GM12878 (cell line): ENCODE data around the gene METTL3. TPM values are rescaled to one million over a fixed set of nuclear protein-coding genes. Genes with fewer than 3 reads are reported as not detected.

ENCODE experiments used
- ATAC-seq: fragments of 200-7000 bp; cut with Tn5 transposase; 3 replicates; pipeline ENCODE4 v1.9.1; 2020; ENCODE audit warnings: mild to moderate bottlenecking, moderate library complexity
- BruUV-seq: library from RNA; stranded (reverse); fragments of 400-500 nt; replicated peaks from 2 replicates; lab custom pipeline; 2021; lab: Mats Ljungman, UMichigan
- CTCF ChIA-PET: fragments of 300-600 bp; sonication (Branson Sonifier 250); formaldehyde crosslinking; extraction: SDS; loops from one replicate; lab custom pipeline; 2021; ENCODE audit warnings: inconsistent platforms; lab: Yijun Ruan, JAX
- POLR2A ChIA-PET: fragments of 350-600 bp; formaldehyde crosslinking; extraction: SDS; loops from one replicate; lab custom pipeline; 2021; ENCODE audit warnings: inconsistent platforms; lab: Charles Lee
- RAD21 ChIA-PET: fragments of 300-600 bp; sonication (Branson Sonifier 250); formaldehyde crosslinking; loops from one replicate; lab custom pipeline; 2023; ENCODE audit warnings: antibody characterized with exemption; ENCODE audit not compliant: unreplicated experiment; lab: Charles Lee
- SMC1A ChIA-PET: fragments of 300-600 bp; sonication (Branson Sonifier 250); formaldehyde crosslinking; loops from one replicate; lab custom pipeline; 2023; ENCODE audit not compliant: unreplicated experiment, uncharacterized antibody; lab: Charles Lee
- DNase-seq: peaks from one replicate; pipeline ENCODE4 v3.0.0-alpha.2; 2011; ENCODE audit warnings: low read depth, low spot score
- FAIRE-seq: peaks from 3 replicates; lab custom pipeline; 2011; peaks lifted over from hg19 to GRCh38; lab: Jason Lieb, UNC
- H2AFZ ChIP-seq: 2 replicates; pipeline ENCODE4 v1.6.0; 2011; ENCODE audit warnings: low read depth, low read length, control low read depth; ENCODE audit not compliant: control insufficient read depth
- H3K27ac ChIP-seq: 2 replicates; pipeline ENCODE4 v1.5.1; 2011; ENCODE audit warnings: control low read depth; ENCODE audit not compliant: control insufficient read depth, insufficient read depth
- H3K27me3 ChIP-seq, 2 experiments: replicated peaks in 1 of 2; 2 replicates each; pipeline versions ENCODE4 v1.6.0 to v1.6.1; 2011; ENCODE audit warnings: low read length in 1 of 2; ENCODE audit not compliant: control insufficient read depth in 2 of 2, insufficient read depth in 2 of 2
- H3K36me3 ChIP-seq, 2 experiments: 2 replicates each; pipeline ENCODE4 v1.5.1; 2011; ENCODE audit warnings: low read length in 1 of 2; ENCODE audit not compliant: control insufficient read depth in 2 of 2, insufficient read depth in 2 of 2
- H3K4me1 ChIP-seq: 2 replicates; pipeline ENCODE4 v1.6.1; 2011; ENCODE audit warnings: mild to moderate bottlenecking, low read length, moderate library complexity, mixed read lengths; ENCODE audit not compliant: control insufficient read depth, insufficient read depth
- H3K4me2 ChIP-seq: 2 replicates; pipeline ENCODE4 v1.6.0; 2011; ENCODE audit warnings: control low read depth; ENCODE audit not compliant: control insufficient read depth, insufficient read depth
- H3K4me3 ChIP-seq: fragments of 200-600 bp; sonication (generic); 2 replicates; pipeline ENCODE4 v1.5.1; 2016
- H3K79me2 ChIP-seq: 2 replicates; pipeline ENCODE4 v1.6.0; 2011; ENCODE audit warnings: low read length; ENCODE audit not compliant: control insufficient read depth, insufficient read depth
- H3K9ac ChIP-seq: 2 replicates; pipeline ENCODE4 v1.8.0; 2011; ENCODE audit warnings: low read length, control low read depth, mixed read lengths; ENCODE audit not compliant: control insufficient read depth, insufficient read depth
- H3K9me3 ChIP-seq: replicated peaks from 3 replicates; pipeline ENCODE4 v1.5.1; 2011; ENCODE audit warnings: mild to moderate bottlenecking, low read length; ENCODE audit not compliant: control insufficient read depth, insufficient read depth
- H4K20me1 ChIP-seq: 2 replicates; pipeline ENCODE4 v1.6.0; 2011; ENCODE audit not compliant: control insufficient read depth, insufficient read depth
- ATF7 ChIP-seq: fragments of 450-650 bp; IDR thresholded peaks from 2 replicates; pipeline ENCODE4 v1.6.1; 2016; ENCODE audit warnings: low read depth, mild to moderate bottlenecking
- CREB1 ChIP-seq: IDR thresholded peaks from 2 replicates; pipeline ENCODE4 v1.6.1; 2012; ENCODE audit warnings: low read depth, mild to moderate bottlenecking, inconsistent platforms
- FOXK2 ChIP-seq: fragments of 450-650 bp; IDR thresholded peaks from 2 replicates; pipeline ENCODE4 v1.6.1; 2017; ENCODE audit warnings: mild to moderate bottlenecking, moderate library complexity
- POLR2AphosphoS5 ChIP-seq: IDR thresholded peaks from 2 replicates; pipeline ENCODE4 v1.6.1; 2011; ENCODE audit warnings: mild to moderate bottlenecking, low read length, inconsistent platforms
- RAD21 ChIP-seq: IDR thresholded peaks from 2 replicates; pipeline ENCODE4 v1.6.1; 2011; ENCODE audit warnings: mild to moderate bottlenecking, low read depth, low read length, moderate library complexity; ENCODE audit not compliant: insufficient read depth
- RCOR1 ChIP-seq: conservative IDR thresholded peaks from 2 replicates; pipeline ENCODE4 v1.6.1; 2012; ENCODE audit warnings: low read depth, low read length, improper control_type of control experiment
- RELA ChIP-seq: fragments of 450-650 bp; IDR thresholded peaks from 2 replicates; pipeline ENCODE4 v1.8.0; 2014; ENCODE audit warnings: borderline replicate concordance; ENCODE audit not compliant: partially characterized antibody
- WGBS: methylation state at CpG from one replicate; pipeline ENCODE4 v1.1.6; 2016; ENCODE audit warnings: low lambda C conversion rate; ENCODE audit not compliant: insufficient replicate concordance, insufficient coverage; ENCODE audit errors: missing lambda C conversion rate; 5-methylcytosine and 5-hydroxymethylcytosine counted together
- in situ Hi-C: fragments of 300-500 bp; cut with MboI; formaldehyde crosslinking; loops from 9 replicates; pipeline ENCODE4 v1.14.3; 2018; ENCODE audit warnings: mixed read lengths
- intact Hi-C: fragments of 100-400 bp; cut with micrococcal nuclease; formaldehyde crosslinking; loops from one replicate; pipeline ENCODE4 v1.14.2; 2022; ENCODE audit not compliant: unreplicated experiment
- polyA plus RNA-seq, 11 experiments: library from polyadenylated mRNA; depleted of rRNA in 4 of 11; unstranded in 6 of 11; stranded (reverse) in 5 of 11; fragments of >200 nt; fragmentation: Nextera tagmentation in 4 of 11; fragmentation: Illumina TruSeq in 1 of 11; extraction: Ambion mirVana in 4 of 11; extraction: Trizol in 1 of 11; gene quantifications; 1 replicate in 1 of 11; 2 replicates in 10 of 11; pipeline versions ENCODE4 v1.2.1 to v1.2.3, GENCODE V29; 2011 to 2016; ENCODE audit warnings: inconsistent platforms in 2 of 11, missing spikeins in 2 of 11, low read depth in 1 of 11
- total RNA-seq, 4 experiments: library from RNA; depleted of rRNA in 3 of 4; stranded (reverse); fragments of >200 nt in 3 of 4; fragmentation: Illumina TruSeq in 1 of 4; extraction: Trizol in 1 of 4; gene quantifications; 2 replicates each; pipeline versions ENCODE4 v1.2.1 to v1.2.3, GENCODE V29; 2013 to 2021
- TF ChIP-seq, protein P1 (sequence below): fragments of 450-650 bp; IDR thresholded peaks from 2 replicates; pipeline ENCODE4 v1.6.1; 2017; ENCODE audit warnings: mild to moderate bottlenecking, moderate library complexity
- TF ChIP-seq, protein P2 (sequence below): fragments of 450-650 bp; IDR thresholded peaks from 2 replicates; pipeline ENCODE4 v1.6.1; 2017; ENCODE audit warnings: antibody characterized with exemption, mild to moderate bottlenecking, moderate library complexity

Gene METTL3
- total and polyA plus RNA-seq, 10 of the 15 experiments (the other 5 are each of a cell fraction or from before 2014, with no cell fraction given): 32.8 to 165 (median 65.5) TPM

DNA sequence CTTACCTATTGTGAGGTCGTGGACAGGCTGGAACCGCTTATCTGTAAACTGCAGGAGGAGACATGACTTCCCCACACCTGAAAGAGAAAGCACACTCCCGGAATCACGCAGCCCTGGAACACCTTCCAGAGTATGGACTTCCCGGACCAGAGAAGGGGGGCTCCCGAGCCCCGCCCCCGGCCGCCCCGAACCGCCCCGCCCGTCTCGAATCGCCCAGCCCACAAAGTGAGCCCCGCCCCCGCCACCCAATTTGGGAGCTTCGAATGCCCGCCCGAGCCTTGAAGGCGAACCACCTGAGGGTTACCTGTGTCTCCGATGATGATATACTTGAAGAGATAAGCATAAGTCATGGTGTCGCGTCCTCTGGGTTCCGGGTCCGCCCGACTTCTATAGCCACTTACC lies 34.6 kb downstream of the METTL3 start (continued):
- TF ChIP-seq, protein P1, sequence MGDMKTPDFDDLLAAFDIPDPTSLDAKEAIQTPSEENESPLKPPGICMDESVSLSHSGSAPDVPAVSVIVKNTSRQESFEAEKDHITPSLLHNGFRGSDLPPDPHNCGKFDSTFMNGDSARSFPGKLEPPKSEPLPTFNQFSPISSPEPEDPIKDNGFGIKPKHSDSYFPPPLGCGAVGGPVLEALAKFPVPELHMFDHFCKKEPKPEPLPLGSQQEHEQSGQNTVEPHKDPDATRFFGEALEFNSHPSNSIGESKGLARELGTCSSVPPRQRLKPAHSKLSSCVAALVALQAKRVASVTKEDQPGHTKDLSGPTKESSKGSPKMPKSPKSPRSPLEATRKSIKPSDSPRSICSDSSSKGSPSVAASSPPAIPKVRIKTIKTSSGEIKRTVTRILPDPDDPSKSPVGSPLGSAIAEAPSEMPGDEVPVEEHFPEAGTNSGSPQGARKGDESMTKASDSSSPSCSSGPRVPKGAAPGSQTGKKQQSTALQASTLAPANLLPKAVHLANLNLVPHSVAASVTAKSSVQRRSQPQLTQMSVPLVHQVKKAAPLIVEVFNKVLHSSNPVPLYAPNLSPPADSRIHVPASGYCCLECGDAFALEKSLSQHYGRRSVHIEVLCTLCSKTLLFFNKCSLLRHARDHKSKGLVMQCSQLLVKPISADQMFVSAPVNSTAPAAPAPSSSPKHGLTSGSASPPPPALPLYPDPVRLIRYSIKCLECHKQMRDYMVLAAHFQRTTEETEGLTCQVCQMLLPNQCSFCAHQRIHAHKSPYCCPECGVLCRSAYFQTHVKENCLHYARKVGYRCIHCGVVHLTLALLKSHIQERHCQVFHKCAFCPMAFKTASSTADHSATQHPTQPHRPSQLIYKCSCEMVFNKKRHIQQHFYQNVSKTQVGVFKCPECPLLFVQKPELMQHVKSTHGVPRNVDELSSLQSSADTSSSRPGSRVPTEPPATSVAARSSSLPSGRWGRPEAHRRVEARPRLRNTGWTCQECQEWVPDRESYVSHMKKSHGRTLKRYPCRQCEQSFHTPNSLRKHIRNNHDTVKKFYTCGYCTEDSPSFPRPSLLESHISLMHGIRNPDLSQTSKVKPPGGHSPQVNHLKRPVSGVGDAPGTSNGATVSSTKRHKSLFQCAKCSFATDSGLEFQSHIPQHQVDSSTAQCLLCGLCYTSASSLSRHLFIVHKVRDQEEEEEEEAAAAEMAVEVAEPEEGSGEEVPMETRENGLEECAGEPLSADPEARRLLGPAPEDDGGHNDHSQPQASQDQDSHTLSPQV: no peak
- TF ChIP-seq POLR2AphosphoS5: peak; percentile 68; the same call in 1 of the 2 replicates

DNA sequence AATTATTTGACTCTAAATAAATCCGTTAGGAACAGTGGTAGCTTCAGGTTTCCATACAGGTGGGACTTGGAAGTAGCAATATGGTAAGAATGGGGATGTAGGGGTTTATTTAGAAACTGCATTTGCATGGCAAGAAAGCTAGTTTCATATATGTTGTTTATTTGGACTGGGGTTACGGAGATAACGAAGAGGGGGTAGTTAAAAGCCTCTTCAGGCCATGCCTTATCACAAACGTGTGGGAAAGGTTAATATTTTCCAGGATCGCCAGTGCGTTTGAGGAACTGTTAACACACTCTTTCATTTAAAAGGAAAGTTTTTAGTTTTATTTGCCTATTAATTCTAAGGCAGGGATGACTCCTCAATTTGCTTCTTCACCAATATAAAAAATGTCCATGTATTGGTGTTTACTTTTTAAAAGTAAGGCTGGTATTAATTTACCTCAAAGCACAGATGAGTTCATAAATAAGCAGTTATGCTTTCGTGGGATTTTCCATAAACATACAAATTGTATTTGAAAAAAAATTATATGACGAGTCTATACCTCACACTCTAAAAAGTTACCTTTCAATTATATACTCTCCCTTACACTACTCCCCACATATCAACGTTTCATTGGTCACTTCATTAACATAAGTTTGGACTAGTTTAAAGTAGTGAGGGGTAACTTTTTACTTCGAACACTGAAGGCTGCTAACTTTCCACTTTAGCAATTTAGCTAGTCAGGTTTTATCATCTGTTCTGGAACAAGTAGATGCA lies 35.2 kb downstream of the METTL3 start:
- CTCF ChIA-PET: interaction anchor here (0.6 to 4.0 kb wide), 12 partner anchors 10 to 1645 kb away, joined by 3 to 31 read pairs (median 4); partner anchors contain the start of genes CHD8 and METTL3
- TF ChIP-seq CREB1 (no peak), RCOR1 (no peak), RAD21 (no peak), ATF7 (peak; percentile 46), RELA (no peak), FOXK2 (peak; percentile 78; the same call in 1 of the 2 replicates)
- TF ChIP-seq, protein P2, sequence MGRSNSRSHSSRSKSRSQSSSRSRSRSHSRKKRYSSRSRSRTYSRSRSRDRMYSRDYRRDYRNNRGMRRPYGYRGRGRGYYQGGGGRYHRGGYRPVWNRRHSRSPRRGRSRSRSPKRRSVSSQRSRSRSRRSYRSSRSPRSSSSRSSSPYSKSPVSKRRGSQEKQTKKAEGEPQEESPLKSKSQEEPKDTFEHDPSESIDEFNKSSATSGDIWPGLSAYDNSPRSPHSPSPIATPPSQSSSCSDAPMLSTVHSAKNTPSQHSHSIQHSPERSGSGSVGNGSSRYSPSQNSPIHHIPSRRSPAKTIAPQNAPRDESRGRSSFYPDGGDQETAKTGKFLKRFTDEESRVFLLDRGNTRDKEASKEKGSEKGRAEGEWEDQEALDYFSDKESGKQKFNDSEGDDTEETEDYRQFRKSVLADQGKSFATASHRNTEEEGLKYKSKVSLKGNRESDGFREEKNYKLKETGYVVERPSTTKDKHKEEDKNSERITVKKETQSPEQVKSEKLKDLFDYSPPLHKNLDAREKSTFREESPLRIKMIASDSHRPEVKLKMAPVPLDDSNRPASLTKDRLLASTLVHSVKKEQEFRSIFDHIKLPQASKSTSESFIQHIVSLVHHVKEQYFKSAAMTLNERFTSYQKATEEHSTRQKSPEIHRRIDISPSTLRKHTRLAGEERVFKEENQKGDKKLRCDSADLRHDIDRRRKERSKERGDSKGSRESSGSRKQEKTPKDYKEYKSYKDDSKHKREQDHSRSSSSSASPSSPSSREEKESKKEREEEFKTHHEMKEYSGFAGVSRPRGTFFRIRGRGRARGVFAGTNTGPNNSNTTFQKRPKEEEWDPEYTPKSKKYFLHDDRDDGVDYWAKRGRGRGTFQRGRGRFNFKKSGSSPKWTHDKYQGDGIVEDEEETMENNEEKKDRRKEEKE: peak; percentile 60; the same call in 1 of the 2 replicates
- TF ChIP-seq, all 136 proteins: peak for 3
- ATAC-seq: no peak; the same call in 2 of the 3 replicates
- H2AFZ ChIP-seq: peak overlapping the region; percentile 76
- H3K79me2 ChIP-seq: peaks cover 27% of the 10 kb centered on the region
- H4K20me1 ChIP-seq: no peaks in the 10 kb centered on the region
- intact Hi-C loops: loop anchor here (1.0 kb wide), 1 partner anchor 39 kb away; no protein-coding TSS in a partner anchor
- FAIRE-seq: peak; percentile 59
- 55% methylated on average over 10 of the region's 10 CpGs for WGBS
- peak overlapping the region; percentile 65; the same call in 1 of the 2 replicates for H3K9ac ChIP-seq
- RAD21 ChIA-PET: interaction anchor here (0.5 to 1.7 kb wide), 6 partner anchors 20 to 1087 kb away, joined by 3 to 4 read pairs (median 4); partner anchors contain the start of gene CHD8
- no peaks in the 10 kb centered on the region for H3K27me3 ChIP-seq
- SMC1A ChIA-PET: interaction anchor here (0.6 to 4.1 kb wide), 9 partner anchors 12 to 206 kb away, joined by 3 to 19 read pairs (median 3); partner anchors contain the start of gene SALL2
- no peaks in the 10 kb centered on the region for H3K36me3 ChIP-seq
- POLR2A ChIA-PET: interaction anchor here (1.0 to 2.6 kb wide), 6 partner anchors 20 to 62 kb away, joined by 3 to 6 read pairs (median 5); partner anchors contain the start of genes CHD8 and SALL2
- H3K9me3 ChIP-seq: no peaks in the 10 kb centered on the region
- H3K4me3 ChIP-seq: peak overlapping the region; percentile 99
- H3K4me2 ChIP-seq: peak overlapping the region; percentile 88
- in situ Hi-C loops: no loop called here
- peak overlapping the region; percentile 34 for H3K27ac ChIP-seq
- peaks cover 5% of the 10 kb centered on the region for H3K4me1 ChIP-seq
- DNase-seq: no peak
- TSS peak; percentile 71 for BruUV-seq
